ENCODE measurements around the gene USP31.

DNA sequence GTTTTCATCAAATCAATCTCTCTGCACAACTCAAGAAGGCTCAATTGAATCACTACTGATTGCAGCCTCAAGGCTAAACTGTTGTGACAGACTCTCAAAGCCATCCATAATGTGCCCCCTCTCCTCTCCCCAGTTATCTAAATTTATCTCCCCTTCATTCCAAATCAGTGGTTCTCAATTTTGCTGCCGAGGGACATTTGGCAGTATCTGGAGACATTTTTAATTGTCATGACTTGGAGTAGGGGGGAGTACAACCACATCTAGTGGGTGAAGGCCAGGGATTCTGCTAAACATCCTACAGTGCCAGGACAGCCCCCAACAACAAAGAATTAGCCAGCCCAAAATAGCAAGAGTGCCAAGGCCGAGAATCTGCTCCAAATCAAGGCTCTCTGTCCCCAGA is 9.1 kb downstream of the USP31 start:
- TF ChIP-seq RAD21 (IDR thresholded peaks at IDR 0.05; ENCODE audit: low read depth) (no peak), CEBPB (IDR thresholded peaks at IDR 0.05) (no peak), EGR1 (IDR thresholded peaks at IDR 0.05) (no peak), YY1 (IDR thresholded peaks at IDR 0.05; ENCODE audit: low read depth) (no peak), TCF12 (IDR thresholded peaks at IDR 0.05; ENCODE audit: low read depth) (no peak), EP300 (IDR thresholded peaks at IDR 0.05; ENCODE audit: borderline replicate concordance) (no peak), CREB1 (IDR thresholded peaks at IDR 0.05; ENCODE audit: low read depth) (no peak), TAF1 (IDR thresholded peaks at IDR 0.05; ENCODE audit: low read depth) (no peak), ZBTB7A (IDR thresholded peaks at IDR 0.05; ENCODE audit: low read depth) (no peak)
- TF ChIP-seq, protein P1, sequence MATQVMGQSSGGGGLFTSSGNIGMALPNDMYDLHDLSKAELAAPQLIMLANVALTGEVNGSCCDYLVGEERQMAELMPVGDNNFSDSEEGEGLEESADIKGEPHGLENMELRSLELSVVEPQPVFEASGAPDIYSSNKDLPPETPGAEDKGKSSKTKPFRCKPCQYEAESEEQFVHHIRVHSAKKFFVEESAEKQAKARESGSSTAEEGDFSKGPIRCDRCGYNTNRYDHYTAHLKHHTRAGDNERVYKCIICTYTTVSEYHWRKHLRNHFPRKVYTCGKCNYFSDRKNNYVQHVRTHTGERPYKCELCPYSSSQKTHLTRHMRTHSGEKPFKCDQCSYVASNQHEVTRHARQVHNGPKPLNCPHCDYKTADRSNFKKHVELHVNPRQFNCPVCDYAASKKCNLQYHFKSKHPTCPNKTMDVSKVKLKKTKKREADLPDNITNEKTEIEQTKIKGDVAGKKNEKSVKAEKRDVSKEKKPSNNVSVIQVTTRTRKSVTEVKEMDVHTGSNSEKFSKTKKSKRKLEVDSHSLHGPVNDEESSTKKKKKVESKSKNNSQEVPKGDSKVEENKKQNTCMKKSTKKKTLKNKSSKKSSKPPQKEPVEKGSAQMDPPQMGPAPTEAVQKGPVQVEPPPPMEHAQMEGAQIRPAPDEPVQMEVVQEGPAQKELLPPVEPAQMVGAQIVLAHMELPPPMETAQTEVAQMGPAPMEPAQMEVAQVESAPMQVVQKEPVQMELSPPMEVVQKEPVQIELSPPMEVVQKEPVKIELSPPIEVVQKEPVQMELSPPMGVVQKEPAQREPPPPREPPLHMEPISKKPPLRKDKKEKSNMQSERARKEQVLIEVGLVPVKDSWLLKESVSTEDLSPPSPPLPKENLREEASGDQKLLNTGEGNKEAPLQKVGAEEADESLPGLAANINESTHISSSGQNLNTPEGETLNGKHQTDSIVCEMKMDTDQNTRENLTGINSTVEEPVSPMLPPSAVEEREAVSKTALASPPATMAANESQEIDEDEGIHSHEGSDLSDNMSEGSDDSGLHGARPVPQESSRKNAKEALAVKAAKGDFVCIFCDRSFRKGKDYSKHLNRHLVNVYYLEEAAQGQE (IDR thresholded peaks at IDR 0.05; ENCODE audit: low read depth), result no peak
- TF ChIP-seq, protein P2, sequence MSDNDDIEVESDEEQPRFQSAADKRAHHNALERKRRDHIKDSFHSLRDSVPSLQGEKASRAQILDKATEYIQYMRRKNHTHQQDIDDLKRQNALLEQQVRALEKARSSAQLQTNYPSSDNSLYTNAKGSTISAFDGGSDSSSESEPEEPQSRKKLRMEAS (IDR thresholded peaks at IDR 0.05), result no peak
